MCF 10A (cell line): ENCODE measurements around the gene MARCHF9. TPM values are rescaled to one million over a fixed set of nuclear protein-coding genes. Genes with fewer than 3 reads are reported as not detected.
A peak's percentile ranks its signal among the peaks of the same experiment; 100 is the strongest.

Source experiments
- BruUV-seq: library from RNA; stranded (reverse); fragments of 400-500 nt; replicated peaks from 2 replicates; lab custom pipeline; 2021; lab: Mats Ljungman, UMichigan
- CTCF ChIA-PET: fragments of 300-600 bp; sonication (Branson Sonifier 250); formaldehyde crosslinking; extraction: SDS; loops from one replicate; lab custom pipeline; 2021; ENCODE audit warnings: antibody characterized with exemption, inconsistent platforms; lab: Yijun Ruan, JAX
- POLR2A ChIA-PET: fragments of 300-600, 350-650 bp; sonication (Branson Sonifier 250); formaldehyde crosslinking; extraction: SDS; loops from one replicate; lab custom pipeline; 2020; ENCODE audit warnings: antibody characterized with exemption, inconsistent platforms; lab: Yijun Ruan, JAX
- DNase-seq: peaks from one replicate; pipeline ENCODE4 v3.0.0-alpha.2; 2018; ENCODE audit not compliant: unreplicated experiment
- H3K27ac Mint-ChIP-seq: one replicate; pipeline ENCODE4 v1.8.0; 2022; ENCODE audit warnings: mild to moderate bottlenecking, low read depth, mixed read lengths; ENCODE audit not compliant: unreplicated experiment
- H3K27me3 Mint-ChIP-seq: one replicate; pipeline ENCODE4 v1.8.0; 2022; ENCODE audit warnings: mixed read lengths; ENCODE audit not compliant: insufficient read depth, unreplicated experiment
- H3K36me3 Mint-ChIP-seq: one replicate; pipeline ENCODE4 v1.8.0; 2022; ENCODE audit warnings: mild to moderate bottlenecking, moderate library complexity, mixed read lengths; ENCODE audit not compliant: insufficient read depth, unreplicated experiment
- H3K4me1 Mint-ChIP-seq: one replicate; pipeline ENCODE4 v1.8.0; 2022; ENCODE audit warnings: mixed read lengths; ENCODE audit not compliant: insufficient read depth, unreplicated experiment
- H3K4me3 Mint-ChIP-seq: one replicate; pipeline ENCODE4 v1.8.0; 2022; ENCODE audit warnings: mild to moderate bottlenecking, moderate library complexity, mixed read lengths; ENCODE audit not compliant: unreplicated experiment
- H3K9me3 Mint-ChIP-seq: one replicate; pipeline ENCODE4 v1.8.0; 2022; ENCODE audit warnings: mixed read lengths; ENCODE audit not compliant: unreplicated experiment
- CTCF ChIP-seq: fragments of 200-600 bp; IDR thresholded peaks from one replicate; pipeline ENCODE4 v1.8.0; 2022; ENCODE audit warnings: antibody characterized with exemption, mild to moderate bottlenecking; ENCODE audit not compliant: unreplicated experiment
- intact Hi-C: fragments of 100-400 bp; cut with micrococcal nuclease; formaldehyde crosslinking; loops from 2 replicates; pipeline ENCODE4 v1.14.1; 2022
- total RNA-seq: library from RNA; stranded (reverse); gene quantifications from 2 replicates; pipeline ENCODE4 v1.2.3, GENCODE V29; 2022

Gene MARCHF9
- total RNA-seq, 1 experiment from 2014 or later, result 8.7 TPM

- DNase-seq, result no peak
- CTCF ChIA-PET, result interaction anchor here (0.7 to 0.8 kb wide), 2 partner anchors 10 to 183 kb away, joined by 3 to 4 read pairs; no protein-coding TSS in a partner anchor
- H3K4me1 Mint-ChIP-seq, result no peaks in the 10 kb centered on the region
Observed at GRCh38 chr12:57716305-57716704, 38.6 kb upstream of the MARCHF9 start.

GRCh38 chr12:57717131-57717530 lies 37.8 kb upstream of the MARCHF9 start:
- CTCF ChIA-PET, result interaction anchor here (0.7 to 1.2 kb wide), 4 partner anchors 9 to 183 kb away, joined by 3 to 4 read pairs (median 3); no protein-coding TSS in a partner anchor
- Mint-ChIP-seq H3K4me1 (no peaks in the 10 kb centered on the region), H3K9me3 (no peaks in the 10 kb centered on the region), H3K27me3 (no peaks in the 10 kb centered on the region), H3K4me3 (no peak overlapping the region), H3K27ac (no peak overlapping the region), H3K36me3 (peaks cover 49% of the 10 kb centered on the region)
- no peak for DNase-seq
- intact Hi-C loops, result no loop called here
- POLR2A ChIA-PET, result no interaction called here
- no TSS peak for BruUV-seq
- TF ChIP-seq CTCF, result no peak

More at GRCh38 chr12:57716305-57716704, 38.6 kb upstream of the MARCHF9 start:
- TF ChIP-seq CTCF, result no peak
- Mint-ChIP-seq H3K36me3 (peaks cover 51% of the 10 kb centered on the region), H3K4me3 (no peak overlapping the region), H3K27ac (no peak overlapping the region), H3K9me3 (no peaks in the 10 kb centered on the region), H3K27me3 (no peaks in the 10 kb centered on the region)
- intact Hi-C loops, result no loop called here
- POLR2A ChIA-PET, result no interaction called here
- no TSS peak for BruUV-seq

- no peaks in the 10 kb centered on the region for H3K9me3 Mint-ChIP-seq
- intact Hi-C loops, result no loop called here
- POLR2A ChIA-PET, result no interaction called here
- no peak overlapping the region for H3K4me3 Mint-ChIP-seq
- BruUV-seq, result TSS peak; percentile 5
- no peak for DNase-seq
- no peak overlapping the region for H3K27ac Mint-ChIP-seq
- no peak for TF ChIP-seq CTCF
- no peaks in the 10 kb centered on the region for H3K4me1 Mint-ChIP-seq
- CTCF ChIA-PET, result interaction anchor here (0.7 to 1.5 kb wide), 3 partner anchors 19 to 1337 kb away, joined by 3 to 7 read pairs (median 4); no protein-coding TSS in a partner anchor
- no peaks in the 10 kb centered on the region for H3K27me3 Mint-ChIP-seq
- peaks cover 49% of the 10 kb centered on the region for H3K36me3 Mint-ChIP-seq
Observed at GRCh38 chr12:57717846-57718640, 36.9 kb upstream of the MARCHF9 start.

GRCh38 chr12:57718641-57719528 lies 36.0 kb upstream of the MARCHF9 start:
- no peak for TF ChIP-seq CTCF
- Mint-ChIP-seq H3K4me3 (no peak overlapping the region), H3K27me3 (no peaks in the 10 kb centered on the region), H3K4me1 (no peaks in the 10 kb centered on the region), H3K27ac (no peak overlapping the region), H3K36me3 (peaks cover 46% of the 10 kb centered on the region), H3K9me3 (no peaks in the 10 kb centered on the region)
- intact Hi-C loops, result no loop called here
- DNase-seq, result no peak
- POLR2A ChIA-PET, result no interaction called here
- CTCF ChIA-PET, result interaction anchor here (1.1 to 1.5 kb wide), 2 partner anchors 18 to 63 kb away, joined by 3 to 7 read pairs; no protein-coding TSS in a partner anchor
- BruUV-seq, result no TSS peak
